Ishikawa (cell line): ENCODE measurements around the gene TSPAN14.

Experiments
- CEBPB ChIP-seq: IDR thresholded peaks from 2 replicates; pipeline ENCODE4 v1.6.1; 2012
- CREB1 ChIP-seq: IDR thresholded peaks from 2 replicates; pipeline ENCODE4 v1.6.1; 2012; ENCODE audit warnings: low read depth
- EGR1 ChIP-seq: IDR thresholded peaks from 2 replicates; pipeline ENCODE4 v1.6.1; 2012
- EP300 ChIP-seq: IDR thresholded peaks from 2 replicates; pipeline ENCODE4 v1.6.1; 2012; ENCODE audit warnings: borderline replicate concordance
- FOXM1 ChIP-seq: IDR thresholded peaks from 2 replicates; pipeline ENCODE4 v1.6.1; 2012; ENCODE audit warnings: low read depth, borderline replicate concordance
- MAX ChIP-seq: IDR thresholded peaks from 2 replicates; pipeline ENCODE4 v1.6.1; 2012
- NFIC ChIP-seq: IDR thresholded peaks from 2 replicates; pipeline ENCODE4 v1.6.1; 2012
- RAD21 ChIP-seq: IDR thresholded peaks from 2 replicates; pipeline ENCODE4 v1.6.1; 2012; ENCODE audit warnings: low read depth
- REST ChIP-seq: IDR thresholded peaks from 2 replicates; pipeline ENCODE4 v1.6.1; 2012; ENCODE audit warnings: low read depth, mild to moderate bottlenecking
- TAF1 ChIP-seq: IDR thresholded peaks from 2 replicates; pipeline ENCODE4 v1.6.1; 2012; ENCODE audit warnings: low read depth, mild to moderate bottlenecking
- TEAD4 ChIP-seq: IDR thresholded peaks from 2 replicates; pipeline ENCODE4 v1.6.1; 2012
- USF1 ChIP-seq: IDR thresholded peaks from 2 replicates; pipeline ENCODE4 v1.6.1; 2012
- ZBTB7A ChIP-seq: IDR thresholded peaks from 2 replicates; pipeline ENCODE4 v1.6.1; 2012; ENCODE audit warnings: low read depth

GRCh38 chr10:80437227-80437626 is 16.9 kb upstream of the TSPAN14 start:
- TF ChIP-seq MAX = no peak
- no peak for TF ChIP-seq REST
- TF ChIP-seq ZBTB7A = no peak
- no peak for TF ChIP-seq TAF1
- TF ChIP-seq USF1 = no peak
- no peak for TF ChIP-seq FOXM1
- no peak for TF ChIP-seq CEBPB
- no peak for TF ChIP-seq EP300
- TF ChIP-seq TEAD4 = no peak
- no peak for TF ChIP-seq NFIC
- no peak for TF ChIP-seq EGR1
- TF ChIP-seq CREB1 = no peak
- TF ChIP-seq RAD21 = no peak
